ENCODE results near the gene SPATA6L. TPM values are rescaled to one million over a fixed set of nuclear protein-coding genes. Genes with fewer than 3 reads are reported as not detected.
A peak's percentile ranks its signal among the peaks of the same experiment; 100 is the strongest.

SPATA6L gene
- total and polyA plus RNA-seq, 2 of the 4 experiments (the other 2 are of a cell fraction), result 0.18 to 0.84 TPM

- dilution Hi-C loops (cut with HindIII; ENCODE audit: low sequenced_read_pairs, unreplicated experiment) (no loop called here), intact Hi-C loops (cut with micrococcal nuclease) (loop anchor here (1.0 kb wide), 1 partner anchor 258 kb away; no protein-coding TSS in a partner anchor), in situ Hi-C loops (cut with MboI; ENCODE audit: low sequenced_read_pairs) (no loop called here)
- H3K36me3 ChIP-seq (ENCODE audit: control insufficient read depth, insufficient read depth, low read length), result no peaks in the 10 kb centered on the region
- no peak for DNase-seq
- no peak overlapping the region for H3K4ac ChIP-seq (ENCODE audit: low read depth, low read length)
- no peak overlapping the region for H2AK5ac ChIP-seq (ENCODE audit: low read depth, low read length)
- ATAC-seq (ENCODE audit: low read depth), result no peak
- H4K5ac ChIP-seq (ENCODE audit: low read depth, low read length), result no peak overlapping the region
- no peak overlapping the region for H3K4me3 ChIP-seq (ENCODE audit: insufficient read depth, low read depth, low read length)
- no peak overlapping the region for H3K14ac ChIP-seq (replicated peaks; ENCODE audit: low read depth, low read length)
- no peaks in the 10 kb centered on the region for H4K20me1 ChIP-seq (ENCODE audit: insufficient read depth, low read length)
- H2AFZ ChIP-seq (replicated peaks; ENCODE audit: low read length, poor library complexity), result no peak overlapping the region
- H3K18ac ChIP-seq (ENCODE audit: low read depth, low read length), result no peak overlapping the region
- no peaks in the 10 kb centered on the region; the same call in 1 of the 2 replicates for H3K27me3 ChIP-seq (ENCODE audit: control insufficient read depth, insufficient read depth, low read length)
- no peak overlapping the region for H4K8ac ChIP-seq (ENCODE audit: low read depth in 2 of 2, low read length in 2 of 2)
- ChIA-PET POLR2A (ENCODE audit: unreplicated experiment) (no interaction called here), CTCF (interaction anchor here (0.9 to 1.0 kb wide), 2 partner anchors 257 to 264 kb away, joined by 3 to 4 read pairs; no protein-coding TSS in a partner anchor)
- H2BK20ac ChIP-seq (ENCODE audit: low read depth, low read length), result no peak overlapping the region
- H3K9me3 ChIP-seq (ENCODE audit: control insufficient read depth, insufficient read depth, low read length), result no peaks in the 10 kb centered on the region
- no peak overlapping the region for H2BK120ac ChIP-seq (ENCODE audit: low read depth, low read length)
- no peak overlapping the region for H3K27ac ChIP-seq (ENCODE audit: insufficient read depth, low read length)
- no peaks in the 10 kb centered on the region for H3K4me1 ChIP-seq (ENCODE audit: control insufficient read depth, insufficient read depth, low read length)
- BruUV-seq (replicated peaks), result no TSS peak
- H4K91ac ChIP-seq (ENCODE audit: insufficient read depth, low read depth, low read length), result no peak overlapping the region
- H3K4me2 ChIP-seq (ENCODE audit: low read depth, low read length), result no peak overlapping the region
- no CpG with 5 or more reads among the region's 2 CpGs for WGBS, 2 experiments (ENCODE audit: extremely low coverage in 2 of 2, insufficient read length in 1 of 2)
- H3K9ac ChIP-seq (ENCODE audit: low read depth, low read length), result no peak overlapping the region
- no peak overlapping the region for H2AK9ac ChIP-seq (replicated peaks; ENCODE audit: low read depth, low read length, poor library complexity)
- no peaks in the 10 kb centered on the region for H3K9me1 ChIP-seq (ENCODE audit: insufficient read depth, low read length)
- no peak for TF ChIP-seq MXI1 (IDR thresholded peaks at IDR 0.05; ENCODE audit: borderline replicate concordance, low read depth, low read length)
- TF ChIP-seq RFX5 (IDR thresholded peaks at IDR 0.05; ENCODE audit: low read depth, low read length), result no peak
- TF ChIP-seq MAZ (IDR thresholded peaks at IDR 0.05; ENCODE audit: borderline replicate concordance, low read depth, low read length), result no peak
- TF ChIP-seq CEBPB (IDR thresholded peaks at IDR 0.05; ENCODE audit: low read depth, low read length), result no peak
- no peak for TF ChIP-seq MAFK (IDR thresholded peaks at IDR 0.05; ENCODE audit: low read depth, low read length)
- TF ChIP-seq CTCF (conservative IDR thresholded peaks at IDR 0.05; ENCODE audit: low read depth, low read length), result peak; percentile 49
- no peak for TF ChIP-seq BHLHE40 (IDR thresholded peaks at IDR 0.05; ENCODE audit: low read depth, low read length)
- TF ChIP-seq POLR2A (IDR thresholded peaks at IDR 0.05; ENCODE audit: low read depth, low read length), result no peak
- TF ChIP-seq RCOR1 (IDR thresholded peaks at IDR 0.05; ENCODE audit: insufficient replicate concordance, low read length), result no peak
- TF ChIP-seq ELK1 (IDR thresholded peaks at IDR 0.05; ENCODE audit: borderline replicate concordance, low read depth, low read length), result no peak
- TF ChIP-seq RAD21 (IDR thresholded peaks at IDR 0.05; ENCODE audit: low read length), result peak; percentile 55
- peak; percentile 60 for TF ChIP-seq SMC3 (IDR thresholded peaks at IDR 0.05; ENCODE audit: low read depth, low read length)
- no peak for TF ChIP-seq FOS (IDR thresholded peaks at IDR 0.05; ENCODE audit: low read depth, low read length)
- TF ChIP-seq NFE2L2 (IDR thresholded peaks at IDR 0.05; ENCODE audit: low read depth, low read length), result no peak
- no peak for TF ChIP-seq CHD1 (IDR thresholded peaks at IDR 0.05; ENCODE audit: low read depth, low read length)
- no peak for TF ChIP-seq USF2 (IDR thresholded peaks at IDR 0.05; ENCODE audit: low read depth, low read length)
- H2BK15ac ChIP-seq (ENCODE audit: low read depth, low read length), result no peak overlapping the region
- no peak overlapping the region for H2BK5ac ChIP-seq (ENCODE audit: low read depth, low read length, poor library complexity, severe bottlenecking)
- H3K56ac ChIP-seq (ENCODE audit: extremely low read depth, insufficient read depth, low read length), result no peak overlapping the region
- no peaks in the 10 kb centered on the region for H3K79me1 ChIP-seq (ENCODE audit: low read depth in 1 of 2, low read length in 2 of 2)
- H3K23ac ChIP-seq (ENCODE audit: low read depth, low read length), result no peak overlapping the region
Measured at GRCh38 chr9:4640027-4640426, 26.3 kb downstream of the SPATA6L start.
